Measurements from ENCODE around the gene ELF2. TPM values are rescaled to one million over a fixed set of nuclear protein-coding genes. Genes with fewer than 3 reads are reported as not detected.

The ELF2 gene
- total RNA-seq, 1 experiment from 2014 or later, result 44.6 TPM

DNA sequence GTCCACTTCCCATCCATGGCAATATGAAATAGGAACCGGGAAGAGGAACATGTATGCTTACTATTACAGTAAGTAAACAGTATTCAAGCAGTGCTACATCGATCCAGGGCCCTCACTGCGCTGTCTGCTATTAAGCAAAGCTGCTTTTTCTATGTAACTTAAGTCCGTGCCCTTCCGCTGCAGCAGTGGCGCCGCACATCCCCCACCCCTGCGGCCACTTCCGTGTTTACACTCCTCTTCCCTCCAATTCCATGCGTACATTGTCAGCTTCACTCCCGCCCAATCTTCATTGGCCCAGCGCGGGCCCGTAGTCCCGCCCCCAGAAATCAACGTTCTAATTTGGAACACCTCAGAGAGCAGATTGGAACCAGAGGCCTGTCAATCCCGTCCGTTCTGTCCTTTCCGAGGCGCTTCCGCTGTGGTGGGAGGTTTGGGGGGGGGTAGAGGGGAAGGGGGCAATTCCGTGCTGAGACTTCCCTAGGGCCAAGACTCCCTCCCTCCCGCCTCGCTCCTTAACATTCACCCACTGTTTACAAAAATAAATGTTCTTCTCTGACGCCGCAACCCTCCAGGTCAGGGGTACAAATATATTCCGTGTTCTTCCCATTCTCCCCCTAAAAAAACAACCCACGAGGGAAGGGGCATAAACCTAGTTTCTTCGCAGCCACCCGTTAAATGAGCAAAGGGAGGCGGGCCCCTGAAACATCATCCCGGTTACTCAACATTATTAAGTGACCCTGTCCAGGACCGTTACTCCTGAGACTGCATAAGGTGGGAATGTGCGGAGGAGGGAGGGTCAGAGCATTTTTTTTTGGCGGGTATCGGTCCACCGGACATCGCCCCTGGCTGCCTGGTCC is 94.0 kb downstream of the ELF2 start (continued):
- TF ChIP-seq, protein P1, sequence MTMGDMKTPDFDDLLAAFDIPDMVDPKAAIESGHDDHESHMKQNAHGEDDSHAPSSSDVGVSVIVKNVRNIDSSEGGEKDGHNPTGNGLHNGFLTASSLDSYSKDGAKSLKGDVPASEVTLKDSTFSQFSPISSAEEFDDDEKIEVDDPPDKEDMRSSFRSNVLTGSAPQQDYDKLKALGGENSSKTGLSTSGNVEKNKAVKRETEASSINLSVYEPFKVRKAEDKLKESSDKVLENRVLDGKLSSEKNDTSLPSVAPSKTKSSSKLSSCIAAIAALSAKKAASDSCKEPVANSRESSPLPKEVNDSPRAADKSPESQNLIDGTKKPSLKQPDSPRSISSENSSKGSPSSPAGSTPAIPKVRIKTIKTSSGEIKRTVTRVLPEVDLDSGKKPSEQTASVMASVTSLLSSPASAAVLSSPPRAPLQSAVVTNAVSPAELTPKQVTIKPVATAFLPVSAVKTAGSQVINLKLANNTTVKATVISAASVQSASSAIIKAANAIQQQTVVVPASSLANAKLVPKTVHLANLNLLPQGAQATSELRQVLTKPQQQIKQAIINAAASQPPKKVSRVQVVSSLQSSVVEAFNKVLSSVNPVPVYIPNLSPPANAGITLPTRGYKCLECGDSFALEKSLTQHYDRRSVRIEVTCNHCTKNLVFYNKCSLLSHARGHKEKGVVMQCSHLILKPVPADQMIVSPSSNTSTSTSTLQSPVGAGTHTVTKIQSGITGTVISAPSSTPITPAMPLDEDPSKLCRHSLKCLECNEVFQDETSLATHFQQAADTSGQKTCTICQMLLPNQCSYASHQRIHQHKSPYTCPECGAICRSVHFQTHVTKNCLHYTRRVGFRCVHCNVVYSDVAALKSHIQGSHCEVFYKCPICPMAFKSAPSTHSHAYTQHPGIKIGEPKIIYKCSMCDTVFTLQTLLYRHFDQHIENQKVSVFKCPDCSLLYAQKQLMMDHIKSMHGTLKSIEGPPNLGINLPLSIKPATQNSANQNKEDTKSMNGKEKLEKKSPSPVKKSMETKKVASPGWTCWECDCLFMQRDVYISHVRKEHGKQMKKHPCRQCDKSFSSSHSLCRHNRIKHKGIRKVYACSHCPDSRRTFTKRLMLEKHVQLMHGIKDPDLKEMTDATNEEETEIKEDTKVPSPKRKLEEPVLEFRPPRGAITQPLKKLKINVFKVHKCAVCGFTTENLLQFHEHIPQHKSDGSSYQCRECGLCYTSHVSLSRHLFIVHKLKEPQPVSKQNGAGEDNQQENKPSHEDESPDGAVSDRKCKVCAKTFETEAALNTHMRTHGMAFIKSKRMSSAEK (CRISPR knock-in tag; IDR thresholded peaks at IDR 0.05; ENCODE audit: borderline replicate concordance), result no peak
- TF ChIP-seq FOXP1 (CRISPR knock-in tag; IDR thresholded peaks at IDR 0.05; ENCODE audit: borderline replicate concordance) (0 out of 2 replicates have a peak, but pooled peaks have one; percentile 19), HMGA2 (CRISPR knock-in tag; IDR thresholded peaks at IDR 0.05) (no peak), TCF7 (CRISPR knock-in tag; IDR thresholded peaks at IDR 0.05; ENCODE audit: low read depth) (no peak), ZNF317 (CRISPR knock-in tag; IDR thresholded peaks at IDR 0.05; ENCODE audit: borderline replicate concordance, low read depth) (no peak), ZNF671 (CRISPR knock-in tag; IDR thresholded peaks at IDR 0.05) (no peak), ZNF121 (CRISPR knock-in tag; IDR thresholded peaks at IDR 0.05) (peak; percentile 74; the same call in 1 of the 2 replicates), NR3C1 (CRISPR knock-in tag; conservative IDR thresholded peaks at IDR 0.05; ENCODE audit: low read depth) (no peak), OVOL2 (CRISPR knock-in tag; IDR thresholded peaks at IDR 0.05; ENCODE audit: borderline replicate concordance) (no peak), NFE2L1 (CRISPR knock-in tag; IDR thresholded peaks at IDR 0.05) (peak; percentile 46; the same call in 1 of the 2 replicates), IRF2 (CRISPR knock-in tag; IDR thresholded peaks at IDR 0.05; ENCODE audit: borderline replicate concordance, low read depth) (no peak), RORB (CRISPR knock-in tag; IDR thresholded peaks at IDR 0.05) (no peak), JAZF1 (CRISPR knock-in tag; IDR thresholded peaks at IDR 0.05) (no peak), SP1 (CRISPR knock-in tag; conservative IDR thresholded peaks at IDR 0.05) (peak; percentile 57), FOXK1 (CRISPR knock-in tag; IDR thresholded peaks at IDR 0.05) (peak; percentile 100), ZNF423 (CRISPR knock-in tag; IDR thresholded peaks at IDR 0.05) (no peak), FOXJ3 (CRISPR knock-in tag; IDR thresholded peaks at IDR 0.05; ENCODE audit: borderline replicate concordance) (no peak), TP53 (CRISPR knock-in tag; IDR thresholded peaks at IDR 0.05) (no peak), NFATC4 (CRISPR knock-in tag; IDR thresholded peaks at IDR 0.05) (no peak), KAT7 (CRISPR knock-in tag; IDR thresholded peaks at IDR 0.05; ENCODE audit: borderline replicate concordance) (no peak), ZNF396 (CRISPR knock-in tag; IDR thresholded peaks at IDR 0.05; ENCODE audit: borderline replicate concordance) (no peak), ZBTB21 (CRISPR knock-in tag; IDR thresholded peaks at IDR 0.05; ENCODE audit: borderline replicate concordance) (no peak), GABPB1 (CRISPR knock-in tag; IDR thresholded peaks at IDR 0.05) (peak; percentile 43; the same call in 1 of the 2 replicates), ATF1 (CRISPR knock-in tag; IDR thresholded peaks at IDR 0.05) (no peak), CREB1 (CRISPR knock-in tag; IDR thresholded peaks at IDR 0.05) (no peak)
- TF ChIP-seq, protein P2, sequence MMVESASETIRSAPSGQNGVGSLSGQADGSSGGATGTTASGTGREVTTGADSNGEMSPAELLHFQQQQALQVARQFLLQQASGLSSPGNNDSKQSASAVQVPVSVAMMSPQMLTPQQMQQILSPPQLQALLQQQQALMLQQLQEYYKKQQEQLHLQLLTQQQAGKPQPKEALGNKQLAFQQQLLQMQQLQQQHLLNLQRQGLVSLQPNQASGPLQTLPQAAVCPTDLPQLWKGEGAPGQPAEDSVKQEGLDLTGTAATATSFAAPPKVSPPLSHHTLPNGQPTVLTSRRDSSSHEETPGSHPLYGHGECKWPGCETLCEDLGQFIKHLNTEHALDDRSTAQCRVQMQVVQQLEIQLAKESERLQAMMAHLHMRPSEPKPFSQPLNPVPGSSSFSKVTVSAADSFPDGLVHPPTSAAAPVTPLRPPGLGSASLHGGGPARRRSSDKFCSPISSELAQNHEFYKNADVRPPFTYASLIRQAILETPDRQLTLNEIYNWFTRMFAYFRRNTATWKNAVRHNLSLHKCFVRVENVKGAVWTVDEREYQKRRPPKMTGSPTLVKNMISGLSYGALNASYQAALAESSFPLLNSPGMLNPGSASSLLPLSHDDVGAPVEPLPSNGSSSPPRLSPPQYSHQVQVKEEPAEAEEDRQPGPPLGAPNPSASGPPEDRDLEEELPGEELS (CRISPR knock-in tag; IDR thresholded peaks at IDR 0.05), result no peak
- TF ChIP-seq, protein P3, sequence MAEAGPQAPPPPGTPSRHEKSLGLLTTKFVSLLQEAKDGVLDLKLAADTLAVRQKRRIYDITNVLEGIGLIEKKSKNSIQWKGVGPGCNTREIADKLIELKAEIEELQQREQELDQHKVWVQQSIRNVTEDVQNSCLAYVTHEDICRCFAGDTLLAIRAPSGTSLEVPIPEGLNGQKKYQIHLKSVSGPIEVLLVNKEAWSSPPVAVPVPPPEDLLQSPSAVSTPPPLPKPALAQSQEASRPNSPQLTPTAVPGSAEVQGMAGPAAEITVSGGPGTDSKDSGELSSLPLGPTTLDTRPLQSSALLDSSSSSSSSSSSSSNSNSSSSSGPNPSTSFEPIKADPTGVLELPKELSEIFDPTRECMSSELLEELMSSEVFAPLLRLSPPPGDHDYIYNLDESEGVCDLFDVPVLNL (CRISPR knock-in tag; IDR thresholded peaks at IDR 0.05; ENCODE audit: borderline replicate concordance, low read depth), result no peak
- TF ChIP-seq, protein P4, sequence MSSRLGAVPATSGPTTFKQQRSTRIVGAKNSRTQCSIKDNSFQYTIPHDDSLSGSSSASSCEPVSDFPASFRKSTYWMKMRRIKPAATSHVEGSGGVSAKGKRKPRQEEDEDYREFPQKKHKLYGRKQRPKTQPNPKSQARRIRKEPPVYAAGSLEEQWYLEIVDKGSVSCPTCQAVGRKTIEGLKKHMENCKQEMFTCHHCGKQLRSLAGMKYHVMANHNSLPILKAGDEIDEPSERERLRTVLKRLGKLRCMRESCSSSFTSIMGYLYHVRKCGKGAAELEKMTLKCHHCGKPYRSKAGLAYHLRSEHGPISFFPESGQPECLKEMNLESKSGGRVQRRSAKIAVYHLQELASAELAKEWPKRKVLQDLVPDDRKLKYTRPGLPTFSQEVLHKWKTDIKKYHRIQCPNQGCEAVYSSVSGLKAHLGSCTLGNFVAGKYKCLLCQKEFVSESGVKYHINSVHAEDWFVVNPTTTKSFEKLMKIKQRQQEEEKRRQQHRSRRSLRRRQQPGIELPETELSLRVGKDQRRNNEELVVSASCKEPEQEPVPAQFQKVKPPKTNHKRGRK (CRISPR knock-in tag; IDR thresholded peaks at IDR 0.05; ENCODE audit: borderline replicate concordance), result no peak
- TF ChIP-seq, protein P5, sequence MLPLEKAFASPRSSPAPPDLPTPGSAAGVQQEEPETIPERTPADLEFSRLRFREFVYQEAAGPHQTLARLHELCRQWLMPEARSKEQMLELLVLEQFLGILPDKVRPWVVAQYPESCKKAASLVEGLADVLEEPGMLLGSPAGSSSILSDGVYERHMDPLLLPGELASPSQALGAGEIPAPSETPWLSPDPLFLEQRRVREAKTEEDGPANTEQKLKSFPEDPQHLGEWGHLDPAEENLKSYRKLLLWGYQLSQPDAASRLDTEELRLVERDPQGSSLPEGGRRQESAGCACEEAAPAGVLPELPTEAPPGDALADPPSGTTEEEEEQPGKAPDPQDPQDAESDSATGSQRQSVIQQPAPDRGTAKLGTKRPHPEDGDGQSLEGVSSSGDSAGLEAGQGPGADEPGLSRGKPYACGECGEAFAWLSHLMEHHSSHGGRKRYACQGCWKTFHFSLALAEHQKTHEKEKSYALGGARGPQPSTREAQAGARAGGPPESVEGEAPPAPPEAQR (CRISPR knock-in tag; IDR thresholded peaks at IDR 0.05), result no peak
- TF ChIP-seq, protein P6, sequence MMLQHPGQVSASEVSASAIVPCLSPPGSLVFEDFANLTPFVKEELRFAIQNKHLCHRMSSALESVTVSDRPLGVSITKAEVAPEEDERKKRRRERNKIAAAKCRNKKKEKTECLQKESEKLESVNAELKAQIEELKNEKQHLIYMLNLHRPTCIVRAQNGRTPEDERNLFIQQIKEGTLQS (CRISPR knock-in tag; conservative IDR thresholded peaks at IDR 0.05), result no peak

All from WTC11 (cell line).